Thymus (tissue), 11 donors: ENCODE measurements around the gene DDR1. TPM values are rescaled to one million over a fixed set of nuclear protein-coding genes. Genes with fewer than 3 reads are reported as not detected.
"Not testable (repeated sequence)": the region's sequence is repeated elsewhere in the genome, so short reads cannot be mapped to it uniquely, and the experiment has no call there.

Source experiments
- DNase-seq, 9 donors: peaks; one replicate each; pipeline ENCODE4 v3.0.0-alpha.2; 2013; ENCODE audit warnings: low spot score in 9 of 9, low read depth in 6 of 9, missing footprints in 1 of 9
- H3K27ac ChIP-seq, 2 donors: one replicate each; pipeline ENCODE4 v1.5.1; 2013; ENCODE audit warnings: control low read depth in 1 of 2, low read depth in 1 of 2, low read length in 1 of 2, mild to moderate bottlenecking in 1 of 2, moderate library complexity in 1 of 2
- H3K27me3 ChIP-seq, 2 donors: one replicate each; pipeline ENCODE4 v1.5.1; 2013; ENCODE audit warnings: low read length in 1 of 2; ENCODE audit not compliant: control insufficient read depth in 2 of 2, insufficient read depth in 1 of 2
- H3K36me3 ChIP-seq, 2 donors: one replicate each; pipeline ENCODE4 v1.5.1; 2013; ENCODE audit warnings: low read length in 1 of 2, mild to moderate bottlenecking in 1 of 2, moderate library complexity in 1 of 2; ENCODE audit not compliant: control insufficient read depth in 2 of 2, insufficient read depth in 2 of 2
- H3K4me1 ChIP-seq, 2 donors: one replicate each; pipeline ENCODE4 v1.5.1; 2013; ENCODE audit warnings: low read length in 2 of 2; ENCODE audit not compliant: control insufficient read depth in 2 of 2, insufficient read depth in 2 of 2
- H3K4me3 ChIP-seq, 2 donors: one replicate each; pipeline ENCODE4 v1.5.1; 2013; ENCODE audit warnings: low read length in 2 of 2, control low read depth in 1 of 2, mild to moderate bottlenecking in 1 of 2
- H3K9me3 ChIP-seq, 2 donors: one replicate each; pipeline ENCODE4 v1.5.1; 2013; ENCODE audit warnings: low read length in 1 of 2, mild to moderate bottlenecking in 1 of 2; ENCODE audit not compliant: control insufficient read depth in 2 of 2, insufficient read depth in 1 of 2
- WGBS: extraction: QIAGEN DNeasy Blood & Tissue Kit; methylation state at CpG from one replicate; pipeline ENCODE4 v1.1.7; 2013; 5-methylcytosine and 5-hydroxymethylcytosine counted together
- polyA plus RNA-seq: library from polyadenylated mRNA; stranded (reverse); fragments of 200-250 nt; gene quantifications from one replicate; pipeline ENCODE4 v1.2.3, GENCODE V29; 2013
- total RNA-seq: library from RNA; stranded (reverse); fragments of 120-200 nt; gene quantifications from one replicate; pipeline ENCODE4 v1.2.4, GENCODE V29; 2013
- donor health status: healthy.

Gene DDR1
- total and polyA plus RNA-seq, 2 donors, result 39.6 to 65.9 TPM

DNA sequence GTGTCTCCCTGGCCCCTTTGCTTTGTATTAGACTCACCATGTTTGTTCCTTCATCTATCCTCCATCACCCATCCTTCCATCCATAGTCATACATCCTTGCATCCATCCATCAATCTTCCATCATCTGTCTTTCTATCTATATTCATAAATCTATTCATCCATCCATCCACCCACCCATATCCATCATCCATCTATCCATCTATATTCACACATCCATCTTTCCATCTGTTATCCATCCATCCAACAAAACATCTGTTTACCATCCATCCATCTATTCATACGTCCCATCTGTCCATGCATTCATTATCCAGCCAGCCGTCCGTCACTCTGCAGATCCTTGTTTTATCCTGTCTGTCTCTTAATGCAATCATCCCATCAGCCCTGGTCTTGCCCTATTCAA is 10.6 kb downstream of the DDR1 start:
- Histone ChIP-seq H3K36me3 (peaks cover 70 to 71% of the 10 kb centered on the region in 2 donors), H3K9me3 (no peaks in the 10 kb centered on the region), H3K27me3 (peaks cover 0 to 12% of the 10 kb centered on the region in 2 donors), H3K4me1 (peaks cover 2 to 26% of the 10 kb centered on the region in 2 donors), H3K27ac (no peak overlapping the region), H3K4me3 (no peak overlapping the region)
- 97% methylated on average over 3 of the region's 3 CpGs for WGBS
- DNase-seq, result no peak

DNA sequence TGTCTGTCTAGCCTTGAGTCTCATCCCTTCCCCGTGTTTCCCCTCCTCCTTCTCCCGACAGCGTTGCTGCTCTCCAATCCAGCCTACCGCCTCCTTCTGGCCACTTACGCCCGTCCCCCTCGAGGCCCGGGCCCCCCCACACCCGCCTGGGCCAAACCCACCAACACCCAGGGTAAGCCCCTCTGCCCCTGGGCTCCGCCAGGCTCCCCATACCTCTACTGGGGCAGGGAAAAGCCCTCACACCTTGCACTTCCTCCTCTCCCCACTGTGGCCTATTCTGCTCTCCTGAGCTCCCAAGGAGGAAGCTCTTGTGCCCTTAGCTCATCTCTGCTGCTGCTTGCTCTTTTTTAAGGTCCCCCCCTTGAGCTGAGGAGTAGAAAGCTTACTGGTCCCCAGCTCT is 11.0 kb downstream of the DDR1 start:
- H3K36me3 ChIP-seq, result peaks cover 68 to 69% of the 10 kb centered on the region in 2 donors
- peak overlapping the region in 1 of 2 donors; percentile 36 for H3K27ac ChIP-seq
- no peak for DNase-seq
- H3K27me3 ChIP-seq, result peaks cover 0 to 12% of the 10 kb centered on the region in 2 donors
- peaks cover 0 to 22% of the 10 kb centered on the region in 2 donors for H3K4me1 ChIP-seq
- 91% methylated on average over 10 of the region's 10 CpGs for WGBS
- H3K9me3 ChIP-seq, result no peaks in the 10 kb centered on the region
- no peak overlapping the region for H3K4me3 ChIP-seq

GRCh38 chr6:30896541-30896940 is 12.2 kb downstream of the DDR1 start:
- peaks cover 0 to 12% of the 10 kb centered on the region in 2 donors for H3K27me3 ChIP-seq
- WGBS, result 98% methylated on average over 13 of the region's 13 CpGs
- H3K9me3 ChIP-seq, result no peaks in the 10 kb centered on the region
- no peak overlapping the region for H3K4me3 ChIP-seq
- peaks cover 0 to 13% of the 10 kb centered on the region in 2 donors for H3K4me1 ChIP-seq
- no peak overlapping the region for H3K27ac ChIP-seq
- H3K36me3 ChIP-seq, result peaks cover 60 to 66% of the 10 kb centered on the region in 2 donors
- DNase-seq, result no peak

- 97% methylated on average over 16 of the region's 16 CpGs for WGBS
- DNase-seq, result no peak
These were observed 13.6 kb downstream of the DDR1 start for GRCh38 chr6:30897882-30898281.

DNA sequence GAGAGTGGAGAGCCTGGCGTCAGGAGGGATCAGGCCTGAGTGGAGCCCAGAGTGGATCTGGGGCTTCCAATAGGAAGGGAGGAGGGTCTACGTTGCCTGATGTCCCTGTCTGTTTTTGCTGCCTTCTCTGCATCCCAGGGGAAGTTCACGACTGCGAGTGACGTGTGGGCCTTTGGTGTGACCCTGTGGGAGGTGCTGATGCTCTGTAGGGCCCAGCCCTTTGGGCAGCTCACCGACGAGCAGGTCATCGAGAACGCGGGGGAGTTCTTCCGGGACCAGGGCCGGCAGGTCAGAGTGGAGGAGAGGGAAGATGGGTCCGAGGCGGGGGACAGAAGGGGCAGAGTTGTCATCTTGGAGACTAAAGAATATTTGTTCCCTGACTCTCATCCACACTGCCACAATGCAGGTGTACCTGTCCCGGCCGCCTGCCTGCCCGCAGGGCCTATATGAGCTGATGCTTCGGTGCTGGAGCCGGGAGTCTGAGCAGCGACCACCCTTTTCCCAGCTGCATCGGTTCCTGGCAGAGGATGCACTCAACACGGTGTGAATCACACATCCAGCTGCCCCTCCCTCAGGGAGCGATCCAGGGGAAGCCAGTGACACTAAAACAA is 14.5 kb downstream of the DDR1 start:
- H3K4me1 ChIP-seq, result peaks cover 0 to 13% of the 10 kb centered on the region in 2 donors
- H3K4me3 ChIP-seq, result no peak overlapping the region
- H3K9me3 ChIP-seq, result no peaks in the 10 kb centered on the region
- 95% methylated on average over 23 of the region's 23 CpGs for WGBS
- H3K27me3 ChIP-seq, result no peaks in the 10 kb centered on the region
- no peak for DNase-seq
- H3K36me3 ChIP-seq, result peaks cover 41 to 56% of the 10 kb centered on the region in 2 donors
- no peak overlapping the region for H3K27ac ChIP-seq

More at GRCh38 chr6:30897882-30898281, 13.6 kb downstream of the DDR1 start:
- Histone ChIP-seq H3K4me1 (peaks cover 0 to 13% of the 10 kb centered on the region in 2 donors), H3K27ac (no peak overlapping the region), H3K36me3 (peaks cover 50 to 63% of the 10 kb centered on the region in 2 donors), H3K9me3 (no peaks in the 10 kb centered on the region), H3K4me3 (no peak overlapping the region), H3K27me3 (peaks cover 0 to 6% of the 10 kb centered on the region in 2 donors)

DNA sequence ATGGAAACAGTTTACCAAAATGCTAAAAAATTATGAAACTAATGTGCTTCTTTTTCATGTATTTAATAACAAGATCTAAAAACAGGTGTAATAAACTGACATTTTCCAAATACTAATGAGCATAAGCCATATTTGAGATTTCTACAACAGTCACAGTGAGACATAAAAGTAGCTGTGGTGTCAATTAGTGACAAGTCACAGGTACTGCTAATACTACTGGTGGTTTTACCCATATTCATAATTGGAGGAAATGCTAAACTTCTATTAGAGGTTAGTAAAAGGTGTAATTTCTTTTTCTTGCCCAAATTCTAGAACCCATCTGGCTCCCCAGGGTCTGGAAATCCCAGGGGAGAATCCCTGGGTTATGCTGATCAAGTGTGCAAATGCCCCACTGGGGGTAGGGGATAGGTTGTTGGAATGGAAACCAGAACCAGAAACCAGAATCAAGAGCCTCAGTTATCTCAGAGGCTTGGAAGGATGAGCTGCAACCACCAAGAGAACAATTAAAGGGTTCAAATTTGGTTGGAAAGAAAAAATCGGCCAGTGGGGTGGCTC is 16.6 kb downstream of the DDR1 start:
- no peaks in the 10 kb centered on the region for H3K27me3 ChIP-seq
- no peak overlapping the region for H3K27ac ChIP-seq
- DNase-seq, result no peak
- H3K4me3 ChIP-seq, result no peak overlapping the region
- H3K4me1 ChIP-seq, result peaks cover 0 to 5% of the 10 kb centered on the region in 2 donors
- H3K36me3 ChIP-seq, result peaks cover 25 to 41% of the 10 kb centered on the region in 2 donors
- no peaks in the 10 kb centered on the region for H3K9me3 ChIP-seq
- WGBS, result 98% methylated on average over 1 of the region's 1 CpG

DNA sequence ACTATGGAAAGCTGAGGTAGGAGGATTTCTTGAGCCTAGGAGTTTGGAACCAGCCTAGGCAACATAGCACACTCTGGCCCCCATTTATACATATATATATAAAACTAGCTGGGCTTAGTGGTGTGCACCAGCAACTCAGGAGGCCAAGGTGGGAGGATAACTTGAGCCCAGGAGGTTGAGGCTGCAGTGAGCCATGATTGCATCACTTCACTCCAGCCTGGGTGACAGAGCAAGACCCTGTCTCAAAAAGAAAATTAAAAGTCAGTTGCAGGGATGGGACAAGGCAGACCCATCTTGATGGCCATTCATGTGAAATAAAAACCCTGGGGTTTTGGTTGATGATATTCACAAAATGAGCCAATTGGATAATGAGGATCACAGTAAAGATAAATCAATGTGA is 17.1 kb downstream of the DDR1 start:
- Histone ChIP-seq H3K4me1 (no peaks in the 10 kb centered on the region), H3K27me3 (no peaks in the 10 kb centered on the region), H3K4me3 (no peak overlapping the region), H3K9me3 (no peaks in the 10 kb centered on the region), H3K27ac (no peak overlapping the region), H3K36me3 (peaks cover 22 to 36% of the 10 kb centered on the region in 2 donors)
- DNase-seq, result no peak

DNA sequence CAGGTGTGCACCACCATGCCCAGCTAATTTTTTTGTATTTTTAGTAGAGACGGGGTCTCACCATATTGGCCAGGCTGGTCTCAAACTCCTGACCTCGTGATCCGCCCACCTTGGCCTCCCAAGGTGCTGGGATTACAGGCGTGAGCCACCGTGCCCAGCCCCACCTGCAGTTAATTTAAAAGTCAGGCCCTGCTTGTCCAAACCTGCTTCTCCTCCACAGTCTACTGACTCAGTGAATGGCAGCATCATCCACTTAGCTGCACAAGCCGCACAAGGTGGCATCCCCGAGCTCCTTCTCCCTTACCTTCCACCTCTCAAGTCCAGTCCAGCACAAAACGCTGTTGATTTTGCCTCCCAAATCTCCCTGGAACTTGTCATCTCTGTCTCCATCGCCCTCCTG is 17.9 kb downstream of the DDR1 start:
- not testable (repeated sequence) for H3K4me1 ChIP-seq, H3K4me3 ChIP-seq, H3K27ac ChIP-seq, DNase-seq, H3K9me3 ChIP-seq, H3K27me3 ChIP-seq
- 90% methylated on average over 9 of the region's 9 CpGs for WGBS
- H3K36me3 ChIP-seq, result peaks cover 17 to 28% of the 10 kb centered on the region in 2 donors

DNA sequence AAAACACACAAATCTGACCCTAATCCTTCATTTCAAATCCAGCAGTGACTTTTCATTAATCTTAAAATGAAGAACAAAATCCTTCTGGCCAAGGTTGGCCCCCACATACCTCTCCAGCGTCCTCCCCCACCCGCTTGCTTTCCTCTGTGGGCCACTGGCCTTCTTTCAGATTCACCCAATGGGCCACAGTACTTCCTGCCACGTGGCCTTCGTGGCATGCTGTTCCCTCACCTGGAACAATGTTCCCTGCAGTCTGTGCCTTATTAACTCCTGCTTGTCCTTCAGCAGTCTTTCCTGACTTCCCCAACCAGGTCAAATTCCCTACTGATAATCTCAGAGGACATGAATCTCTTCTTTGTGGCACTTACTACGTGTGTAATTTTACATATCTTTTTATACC is 18.4 kb downstream of the DDR1 start:
- DNase-seq, result no peak
- WGBS, result 60% methylated on average over 5 of the region's 5 CpGs
- Histone ChIP-seq H3K27me3 (no peaks in the 10 kb centered on the region), H3K36me3 (peaks cover 13 to 23% of the 10 kb centered on the region in 2 donors), H3K4me1 (peaks cover 0 to 4% of the 10 kb centered on the region in 2 donors), H3K9me3 (no peaks in the 10 kb centered on the region), H3K4me3 (no peak overlapping the region), H3K27ac (no peak overlapping the region)
